Smooth muscle cell (in vitro differentiated cells): Measurements from ENCODE around the gene DYNLRB1. TPM values are rescaled to one million over a fixed set of nuclear protein-coding genes. Genes with fewer than 3 reads are reported as not detected.
"Not testable (repeated sequence)": the region's sequence is repeated elsewhere in the genome, so short reads cannot be mapped to it uniquely, and the experiment has no call there.

Experiments
- DNase-seq: peaks from one replicate; lab custom pipeline; 2025; ENCODE audit not compliant: unreplicated experiment; lab: John Stamatoyannopoulos, UW
- H2AFZ ChIP-seq: fragments of 200-600 bp; sonication (generic); 2 replicates; pipeline ENCODE4 v1.6.0; 2016; ENCODE audit warnings: antibody characterized with exemption, low read depth, mild to moderate bottlenecking
- H3F3A ChIP-seq: fragments of 200-600 bp; sonication (generic); 2 replicates; pipeline ENCODE4 v1.6.0; 2017; ENCODE audit warnings: antibody characterized with exemption, low read depth
- H3K27ac ChIP-seq: fragments of 200-600 bp; sonication (generic); 2 replicates; pipeline ENCODE4 v1.5.1; 2016; ENCODE audit warnings: low read depth, mild to moderate bottlenecking
- H3K27me3 ChIP-seq: fragments of 200-600 bp; sonication (generic); 2 replicates; pipeline ENCODE4 v1.6.1; 2016; ENCODE audit warnings: low read depth, mild to moderate bottlenecking
- H3K36me3 ChIP-seq: fragments of 200-600 bp; sonication (generic); 2 replicates; pipeline ENCODE4 v1.5.1; 2016; ENCODE audit warnings: low read depth
- H3K4me1 ChIP-seq: fragments of 200-600 bp; sonication (generic); 2 replicates; pipeline ENCODE4 v1.5.1; 2016; ENCODE audit warnings: low read depth
- H3K4me2 ChIP-seq: fragments of 200-600 bp; sonication (generic); 2 replicates; pipeline ENCODE4 v1.6.0; 2016; ENCODE audit warnings: mild to moderate bottlenecking
- H3K4me3 ChIP-seq: fragments of 200-600 bp; sonication (generic); 2 replicates; pipeline ENCODE4 v1.5.1; 2016; ENCODE audit warnings: mild to moderate bottlenecking
- H3K79me2 ChIP-seq: fragments of 200-600 bp; sonication (generic); 2 replicates; pipeline ENCODE4 v1.6.0; 2016; ENCODE audit warnings: low read depth, mild to moderate bottlenecking
- H3K9ac ChIP-seq: fragments of 200-600 bp; sonication (generic); 2 replicates; pipeline ENCODE4 v1.6.0; 2016; ENCODE audit warnings: low read depth
- H3K9me3 ChIP-seq: fragments of 200-600 bp; sonication (generic); replicated peaks from 2 replicates; pipeline ENCODE4 v1.5.1; 2016; ENCODE audit warnings: low read depth
- H4K20me1 ChIP-seq: fragments of 200-600 bp; sonication (generic); 2 replicates; pipeline ENCODE4 v1.6.0; 2016; ENCODE audit warnings: low read depth
- CTCF ChIP-seq: fragments of 200-600 bp; sonication (generic); IDR thresholded peaks from 2 replicates; pipeline ENCODE4 v1.5.1; 2017; ENCODE audit warnings: borderline replicate concordance, mild to moderate bottlenecking, antibody characterized with exemption; ENCODE audit not compliant: insufficient read depth, poor library complexity, severe bottlenecking
- WGBS: methylation state at CpG from one replicate; pipeline ENCODE4 v1.1.7; 2016; ENCODE audit warnings: low lambda C conversion rate; 5-methylcytosine and 5-hydroxymethylcytosine counted together
- polyA plus RNA-seq: library from polyadenylated mRNA; unstranded; fragments of >200 nt; fragmentation: Nextera tagmentation; extraction: Ambion mirVana; gene quantifications from 2 replicates; pipeline ENCODE4 v1.2.1, GENCODE V29; 2016
- total RNA-seq: library from RNA; depleted of rRNA; stranded (reverse); fragments of >200 nt; gene quantifications from 2 replicates; pipeline ENCODE4 v1.2.3, GENCODE V29; 2014

DYNLRB1 gene
- total and polyA plus RNA-seq, 2 experiments from 2014 or later, result 202 to 224 TPM

- Histone ChIP-seq H3K4me1 (no peaks in the 10 kb centered on the region), H4K20me1 (peaks cover 21% of the 10 kb centered on the region), H3K4me3 (no peak overlapping the region), H2AFZ (no peak overlapping the region), H3K9me3 (no peaks in the 10 kb centered on the region), H3K27ac (no peak overlapping the region), H3K9ac (no peak overlapping the region), H3K36me3 (peaks cover 63% of the 10 kb centered on the region), H3F3A (peaks cover 6% of the 10 kb centered on the region), H3K27me3 (no peaks in the 10 kb centered on the region), H3K79me2 (peaks cover 46% of the 10 kb centered on the region), H3K4me2 (no peak overlapping the region)
- TF ChIP-seq CTCF, result no peak
- 96% methylated on average over 4 of the region's 4 CpGs for WGBS
- DNase-seq, result no peak
Measured at GRCh38 chr20:34493646-34494045, 22.6 kb upstream of the DYNLRB1 start.

- Histone ChIP-seq H3K4me2 (no peak overlapping the region), H3K9me3 (no peaks in the 10 kb centered on the region), H3K36me3 (peaks cover 61% of the 10 kb centered on the region), H3K79me2 (peaks cover 50% of the 10 kb centered on the region), H3K27ac (no peak overlapping the region), H3K4me3 (no peak overlapping the region), H3K9ac (no peak overlapping the region), H2AFZ (no peak overlapping the region), H3K27me3 (no peaks in the 10 kb centered on the region), H4K20me1 (peaks cover 29% of the 10 kb centered on the region), H3K4me1 (no peaks in the 10 kb centered on the region), H3F3A (peaks cover 6% of the 10 kb centered on the region)
- DNase-seq, result no peak
- no peak for TF ChIP-seq CTCF
- WGBS, result over 99% methylated on average over 7 of the region's 7 CpGs
Measured at GRCh38 chr20:34495307-34495706, 20.9 kb upstream of the DYNLRB1 start.

GRCh38 chr20:34495916-34496315 lies 20.3 kb upstream of the DYNLRB1 start:
- H3K79me2 ChIP-seq, result peaks cover 56% of the 10 kb centered on the region
- no peak overlapping the region for H3K4me3 ChIP-seq
- H3F3A ChIP-seq, result peaks cover 6% of the 10 kb centered on the region
- TF ChIP-seq CTCF, result no peak
- no peak overlapping the region for H2AFZ ChIP-seq
- H3K27me3 ChIP-seq, result no peaks in the 10 kb centered on the region
- no peaks in the 10 kb centered on the region for H3K4me1 ChIP-seq
- H3K36me3 ChIP-seq, result peaks cover 63% of the 10 kb centered on the region
- H3K27ac ChIP-seq, result no peak overlapping the region
- no peak overlapping the region for H3K4me2 ChIP-seq
- no peaks in the 10 kb centered on the region for H3K9me3 ChIP-seq
- no peak for DNase-seq
- 100% methylated on average over 1 of the region's 1 CpG for WGBS
- no peak overlapping the region for H3K9ac ChIP-seq
- H4K20me1 ChIP-seq, result peaks cover 35% of the 10 kb centered on the region

- H3K9me3 ChIP-seq, H3K4me3 ChIP-seq, H2AFZ ChIP-seq, H3K4me2 ChIP-seq, H3K27me3 ChIP-seq, H3K9ac ChIP-seq, H3K4me1 ChIP-seq, DNase-seq, H3K27ac ChIP-seq, H3F3A ChIP-seq: not testable (repeated sequence)
- H3K36me3 ChIP-seq, result peaks cover 49% of the 10 kb centered on the region
- peaks cover 56% of the 10 kb centered on the region for H3K79me2 ChIP-seq
- H4K20me1 ChIP-seq, result peaks cover 45% of the 10 kb centered on the region
- 96% methylated on average over 6 of the region's 6 CpGs for WGBS
Measured at GRCh38 chr20:34497596-34497995, 18.6 kb upstream of the DYNLRB1 start.
